ENCODE results near the gene SUN2. TPM values are rescaled to one million over a fixed set of nuclear protein-coding genes. Genes with fewer than 3 reads are reported as not detected.

The SUN2 gene
- total and polyA plus RNA-seq, 2 donors (not counting 3 experiments of a cell fraction or from before 2014, with no cell fraction given): 76.7 to 133 TPM

DNA sequence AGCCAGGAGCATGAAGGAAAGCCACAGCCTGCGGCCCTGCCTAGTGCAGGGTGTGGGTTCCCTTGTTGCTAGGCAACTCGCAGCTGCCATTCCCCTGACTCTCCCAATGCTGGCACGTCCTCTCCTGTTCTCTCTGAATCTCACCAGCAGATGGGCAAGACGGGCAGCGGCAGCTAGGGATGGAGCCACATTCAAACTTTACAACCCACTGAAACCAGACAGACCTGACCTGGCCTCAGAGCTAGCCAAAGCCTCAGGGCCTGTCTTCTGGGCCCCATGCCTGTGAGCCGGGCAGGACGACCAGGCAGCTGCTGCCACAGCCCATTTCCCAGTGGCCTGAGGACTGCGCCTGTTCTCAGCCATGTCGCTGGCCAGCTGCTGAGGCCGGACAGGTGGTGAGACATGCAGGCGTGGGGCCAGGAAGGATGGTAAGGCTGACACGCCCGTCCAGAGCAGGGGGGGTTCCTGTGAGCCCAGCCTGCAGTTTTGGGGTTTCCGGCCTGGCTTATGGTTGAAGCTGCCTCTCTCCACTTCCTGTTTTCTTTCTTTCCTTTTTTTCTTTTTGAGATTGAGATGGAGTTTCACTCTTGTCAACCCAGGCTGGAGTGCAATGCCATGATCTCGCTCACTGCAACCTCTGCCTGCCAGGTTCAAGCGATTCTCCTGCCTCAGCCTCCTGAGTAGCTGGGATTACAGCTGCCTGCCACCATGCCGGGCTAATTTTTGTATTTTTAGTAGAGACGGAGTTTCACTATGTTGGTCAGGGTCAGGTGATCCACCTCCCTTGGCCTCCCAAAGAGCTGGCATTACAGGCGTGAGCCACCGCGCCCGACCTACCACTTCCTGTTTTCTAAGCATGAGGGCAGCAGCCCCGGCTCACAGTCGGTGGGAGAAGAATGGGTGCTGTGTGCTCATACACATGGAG lies 4.1 kb downstream of the SUN2 start:
- no peak for DNase-seq (ENCODE audit: low read depth, low spot score)
- H3K4me3 ChIP-seq (replicated peaks in 1 of 3; ENCODE audit: insufficient read depth in 1 of 3, low read depth in 1 of 3, low read length in 3 of 3): no peak overlapping the region
- no peaks in the 10 kb centered on the region for H3K27me3 ChIP-seq (ENCODE audit: control insufficient read depth in 2 of 2, insufficient read depth in 2 of 2, low read length in 2 of 2)
- peaks cover 14% of the 10 kb centered on the region for H3K79me2 ChIP-seq (ENCODE audit: control insufficient read depth, insufficient read depth, low read length)
- H3K9me1 ChIP-seq (replicated peaks; ENCODE audit: control insufficient read depth, extremely low read depth, insufficient read depth, low read length): no peaks in the 10 kb centered on the region
- H2AFZ ChIP-seq (ENCODE audit: low read depth, low read length): no peak overlapping the region
- no peak for FAIRE-seq
- H3K4me2 ChIP-seq (ENCODE audit: insufficient read depth, low read length): no peak overlapping the region
- no peak overlapping the region for H3K27ac ChIP-seq (ENCODE audit: insufficient read depth, low read depth, low read length)
- TF ChIP-seq, protein P1, sequence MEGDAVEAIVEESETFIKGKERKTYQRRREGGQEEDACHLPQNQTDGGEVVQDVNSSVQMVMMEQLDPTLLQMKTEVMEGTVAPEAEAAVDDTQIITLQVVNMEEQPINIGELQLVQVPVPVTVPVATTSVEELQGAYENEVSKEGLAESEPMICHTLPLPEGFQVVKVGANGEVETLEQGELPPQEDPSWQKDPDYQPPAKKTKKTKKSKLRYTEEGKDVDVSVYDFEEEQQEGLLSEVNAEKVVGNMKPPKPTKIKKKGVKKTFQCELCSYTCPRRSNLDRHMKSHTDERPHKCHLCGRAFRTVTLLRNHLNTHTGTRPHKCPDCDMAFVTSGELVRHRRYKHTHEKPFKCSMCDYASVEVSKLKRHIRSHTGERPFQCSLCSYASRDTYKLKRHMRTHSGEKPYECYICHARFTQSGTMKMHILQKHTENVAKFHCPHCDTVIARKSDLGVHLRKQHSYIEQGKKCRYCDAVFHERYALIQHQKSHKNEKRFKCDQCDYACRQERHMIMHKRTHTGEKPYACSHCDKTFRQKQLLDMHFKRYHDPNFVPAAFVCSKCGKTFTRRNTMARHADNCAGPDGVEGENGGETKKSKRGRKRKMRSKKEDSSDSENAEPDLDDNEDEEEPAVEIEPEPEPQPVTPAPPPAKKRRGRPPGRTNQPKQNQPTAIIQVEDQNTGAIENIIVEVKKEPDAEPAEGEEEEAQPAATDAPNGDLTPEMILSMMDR (IDR thresholded peaks at IDR 0.05; ENCODE audit: extremely low read depth in 1 of 2, insufficient read depth in 1 of 2, low read depth in 1 of 2, low read length in 2 of 2): no peak
- TF ChIP-seq POLR2A (IDR thresholded peaks at IDR 0.05; ENCODE audit: low read depth, low read length) (no peak), JUN (IDR thresholded peaks at IDR 0.05; ENCODE audit: borderline replicate concordance, insufficient read depth, insufficient read length, low read depth) (no peak), FOS (IDR thresholded peaks at IDR 0.05; ENCODE audit: borderline replicate concordance, insufficient read depth, low read length) (no peak), MYC (IDR thresholded peaks at IDR 0.05; ENCODE audit: low read depth, low read length) (no peak)
- TF ChIP-seq, protein P2, sequence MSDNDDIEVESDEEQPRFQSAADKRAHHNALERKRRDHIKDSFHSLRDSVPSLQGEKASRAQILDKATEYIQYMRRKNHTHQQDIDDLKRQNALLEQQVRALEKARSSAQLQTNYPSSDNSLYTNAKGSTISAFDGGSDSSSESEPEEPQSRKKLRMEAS (IDR thresholded peaks at IDR 0.05; ENCODE audit: insufficient read depth, insufficient read length): no peak
- no TSS peak for BruUV-seq (replicated peaks)
- H3K9me3 ChIP-seq (replicated peaks; ENCODE audit: control insufficient read depth, insufficient read depth, low read length): no peaks in the 10 kb centered on the region
- CTCF ChIA-PET: interaction anchor here (1.3 kb wide), 1 partner anchor 14 kb away, joined by 5 read pairs; no protein-coding TSS in a partner anchor
- dilution Hi-C loops (cut with MboI; ENCODE audit: extremely low pct_ligation_motif_present, low sequenced_read_pairs): no loop called here
- POLR2A ChIA-PET: no interaction called here
- H3K9ac ChIP-seq (replicated peaks; ENCODE audit: extremely low read depth, insufficient read depth, low read length): no peak overlapping the region
- intact Hi-C loops (cut with micrococcal nuclease): no loop called here
- H3K36me3 ChIP-seq (ENCODE audit: control insufficient read depth in 2 of 2, extremely low read depth in 1 of 2, insufficient read depth in 2 of 2, low read length in 2 of 2): peaks cover 10 to 35% of the 10 kb centered on the region in 2 experiments
- no peaks in the 10 kb centered on the region for H4K20me1 ChIP-seq (replicated peaks; ENCODE audit: control insufficient read depth, extremely low read depth, insufficient read depth, low read length)
- H3K4me1 ChIP-seq (ENCODE audit: control insufficient read depth, extremely low read depth, insufficient read depth, low read length): peaks cover 17% of the 10 kb centered on the region
